ENCODE data around the gene SLC28A1. TPM values are rescaled to one million over a fixed set of nuclear protein-coding genes. Genes with fewer than 3 reads are reported as not detected.

Gene SLC28A1
- total and polyA plus RNA-seq, 2 experiments from 2014 or later, result not detected

GRCh38 chr15:84990507-84990906, 106.0 kb downstream of the SLC28A1 start:
- Histone ChIP-seq H3K4me3 (no peak overlapping the region), H3K27ac (no peak overlapping the region), H3K79me2 (ENCODE audit: insufficient read depth) (peaks cover 99% of the 10 kb centered on the region), H3K9ac (no peak overlapping the region), H3K9me2 (ENCODE audit: insufficient read depth) (no peaks in the 10 kb centered on the region), H2AFZ (no peak overlapping the region), H3K27me3 (replicated peaks; ENCODE audit: insufficient read depth) (no peaks in the 10 kb centered on the region), H4K20me1 (ENCODE audit: insufficient read depth) (peaks cover 4% of the 10 kb centered on the region), H3K9me3 (ENCODE audit: low read depth) (no peaks in the 10 kb centered on the region), H3K4me2 (ENCODE audit: unreplicated experiment) (no peak overlapping the region), H3K36me3 (ENCODE audit: low read depth) (no peaks in the 10 kb centered on the region), H3K4me1 (ENCODE audit: insufficient read depth) (peaks cover 26% of the 10 kb centered on the region), H3F3A (ENCODE audit: insufficient read depth) (peaks cover 18% of the 10 kb centered on the region; the same call in 1 of the 2 replicates)
- WGBS, 2 experiments (ENCODE audit: low coverage in 1 of 2, low lambda C conversion rate in 2 of 2, missing lambda C conversion rate in 2 of 2), result 2 to 8% methylated on average over 1 of the region's 1 CpG
- no peak for TF ChIP-seq EZH2 (IDR thresholded peaks at IDR 0.05; ENCODE audit: insufficient read depth, poor library complexity, severe bottlenecking)
- TF ChIP-seq EZH2phosphoT487 (IDR thresholded peaks at IDR 0.05; ENCODE audit: insufficient read depth, low read depth), result no peak
- DNase-seq, result no peak
- in situ Hi-C loops (cut with MboI), result no loop called here

- Histone ChIP-seq H3K4me2 (ENCODE audit: unreplicated experiment) (no peak overlapping the region), H4K20me1 (ENCODE audit: insufficient read depth) (peaks cover 4% of the 10 kb centered on the region), H3K79me2 (ENCODE audit: insufficient read depth) (peaks cover 99% of the 10 kb centered on the region), H3K9me3 (ENCODE audit: low read depth) (no peaks in the 10 kb centered on the region), H3F3A (ENCODE audit: insufficient read depth) (peaks cover 18% of the 10 kb centered on the region; the same call in 1 of the 2 replicates), H3K4me3 (no peak overlapping the region), H3K27ac (no peak overlapping the region), H3K4me1 (ENCODE audit: insufficient read depth) (peaks cover 26% of the 10 kb centered on the region), H3K36me3 (ENCODE audit: low read depth) (no peaks in the 10 kb centered on the region), H3K27me3 (replicated peaks; ENCODE audit: insufficient read depth) (no peaks in the 10 kb centered on the region), H3K9me2 (ENCODE audit: insufficient read depth) (no peaks in the 10 kb centered on the region), H3K9ac (no peak overlapping the region), H2AFZ (no peak overlapping the region)
- no peak for TF ChIP-seq EZH2 (IDR thresholded peaks at IDR 0.05; ENCODE audit: insufficient read depth, poor library complexity, severe bottlenecking)
- TF ChIP-seq EZH2phosphoT487 (IDR thresholded peaks at IDR 0.05; ENCODE audit: insufficient read depth, low read depth), result no peak
- in situ Hi-C loops (cut with MboI), result no loop called here
- 86% methylated on average over 4 of the region's 4 CpGs for WGBS, 2 experiments (ENCODE audit: low coverage in 1 of 2, low lambda C conversion rate in 2 of 2, missing lambda C conversion rate in 2 of 2)
- no peak for DNase-seq
Observed at GRCh38 chr15:84991014-84991712, 106.7 kb downstream of the SLC28A1 start.

GRCh38 chr15:84992157-84992944, 107.9 kb downstream of the SLC28A1 start:
- Histone ChIP-seq H2AFZ (no peak overlapping the region), H4K20me1 (ENCODE audit: insufficient read depth) (peaks cover 4% of the 10 kb centered on the region), H3K4me1 (ENCODE audit: insufficient read depth) (peaks cover 26% of the 10 kb centered on the region), H3K4me3 (no peak overlapping the region), H3K36me3 (ENCODE audit: low read depth) (no peaks in the 10 kb centered on the region), H3K79me2 (ENCODE audit: insufficient read depth) (peaks cover 99% of the 10 kb centered on the region), H3K4me2 (ENCODE audit: unreplicated experiment) (no peak overlapping the region), H3K27me3 (replicated peaks; ENCODE audit: insufficient read depth) (no peaks in the 10 kb centered on the region), H3K9me3 (ENCODE audit: low read depth) (no peaks in the 10 kb centered on the region), H3K9me2 (ENCODE audit: insufficient read depth) (no peaks in the 10 kb centered on the region), H3K9ac (no peak overlapping the region), H3F3A (ENCODE audit: insufficient read depth) (peaks cover 18% of the 10 kb centered on the region; the same call in 1 of the 2 replicates), H3K27ac (peak overlapping the region; percentile 32; the same call in 1 of the 2 replicates)
- WGBS, 2 experiments (ENCODE audit: low coverage in 1 of 2, low lambda C conversion rate in 2 of 2, missing lambda C conversion rate in 2 of 2), result 47 to 52% methylated on average over 4 of the region's 4 CpGs
- TF ChIP-seq EZH2 (IDR thresholded peaks at IDR 0.05; ENCODE audit: insufficient read depth, poor library complexity, severe bottlenecking), result no peak
- no peak for TF ChIP-seq EZH2phosphoT487 (IDR thresholded peaks at IDR 0.05; ENCODE audit: insufficient read depth, low read depth)
- in situ Hi-C loops (cut with MboI), result no loop called here
- DNase-seq, result peak; percentile 90

Small RNAs within 50 kb of the gene (small RNA-seq; reads per million reads assigned to genes)
- gene RF00402 (ENCODE audit: low read depth, low replicate concordance), result not detected
- not detected for gene RNU6-339P (ENCODE audit: low read depth, low replicate concordance)
- not detected for gene RNU6-796P (ENCODE audit: low read depth, low replicate concordance)

Other genes with a start within 250 kb of the SLC28A1 start
- 26.0 and 31.9 TPM in 2 replicates for gene WDR73, start 230.4 kb upstream of the SLC28A1 start, total RNA-seq (2014; rRNA removed; shearing (Covaris generic))
- 25.2 and 25.6 TPM in 2 replicates for gene WDR73, start 230.4 kb upstream of the SLC28A1 start, polyA plus RNA-seq (2016; fragmentation: Nextera tagmentation; extraction: Ambion mirVana)
- 7.7 and 14.0 TPM in 2 replicates for gene NMB, start 226.5 kb upstream of the SLC28A1 start, total RNA-seq (2014; rRNA removed; shearing (Covaris generic))
- 8.2 and 11.1 TPM in 2 replicates for gene NMB, start 226.5 kb upstream of the SLC28A1 start, polyA plus RNA-seq (2016; fragmentation: Nextera tagmentation; extraction: Ambion mirVana)
- 223 and 257 TPM in 2 replicates for gene SEC11A, start 168.5 kb upstream of the SLC28A1 start, total RNA-seq (2014; rRNA removed; shearing (Covaris generic))
- gene SEC11A, start 168.5 kb upstream of the SLC28A1 start, polyA plus RNA-seq (2016; fragmentation: Nextera tagmentation; extraction: Ambion mirVana), result 214 and 217 TPM in 2 replicates
- 9.8 and 11.6 TPM in 2 replicates for gene ZNF592, start 136.1 kb upstream of the SLC28A1 start, total RNA-seq (2014; rRNA removed; shearing (Covaris generic))
- gene ZNF592, start 136.1 kb upstream of the SLC28A1 start, polyA plus RNA-seq (2016; fragmentation: Nextera tagmentation; extraction: Ambion mirVana), result 7.0 and 7.4 TPM in 2 replicates
- 0.13 and 5.0 TPM in 2 replicates for gene ALPK3, start 67.3 kb upstream of the SLC28A1 start, total RNA-seq (2014; rRNA removed; shearing (Covaris generic))
- gene ALPK3, start 67.3 kb upstream of the SLC28A1 start, polyA plus RNA-seq (2016; fragmentation: Nextera tagmentation; extraction: Ambion mirVana), result 0.04 TPM in 1 of 2 replicates, not detected in the other
- 22.7 and 28.5 TPM in 2 replicates for gene PDE8A, start 97.2 kb downstream of the SLC28A1 start, total RNA-seq (2014; rRNA removed; shearing (Covaris generic))
- 13.9 and 14.0 TPM in 2 replicates for gene PDE8A, start 97.2 kb downstream of the SLC28A1 start, polyA plus RNA-seq (2016; fragmentation: Nextera tagmentation; extraction: Ambion mirVana)

All from GM23248 (cell line).